ENCODE results near the gene RNU7-1.

The RNU7-1 gene

GRCh38 chr12:6936636-6937480, 6.8 kb upstream of the RNU7-1 start:
- in situ Hi-C loops (cut with HindIII; ENCODE audit: low sequenced_read_pairs), result no loop called here

- in situ Hi-C loops (cut with HindIII; ENCODE audit: low sequenced_read_pairs), result no loop called here
Observed at GRCh38 chr12:6937481-6938352, 5.9 kb upstream of the RNU7-1 start.

- in situ Hi-C loops (cut with HindIII; ENCODE audit: low sequenced_read_pairs), result no loop called here
Observed at GRCh38 chr12:6938353-6939190, 5.0 kb upstream of the RNU7-1 start.

- in situ Hi-C loops (cut with HindIII; ENCODE audit: low sequenced_read_pairs), result no loop called here
Observed at GRCh38 chr12:6939191-6939540, 4.5 kb upstream of the RNU7-1 start.

- in situ Hi-C loops (cut with HindIII; ENCODE audit: low sequenced_read_pairs), result no loop called here
Observed at GRCh38 chr12:6941267-6941666, 2.3 kb upstream of the RNU7-1 start.

GRCh38 chr12:6941782-6942181, 1.8 kb upstream of the RNU7-1 start:
- in situ Hi-C loops (cut with HindIII; ENCODE audit: low sequenced_read_pairs), result no loop called here

GRCh38 chr12:6942331-6942665, 1.3 kb upstream of the RNU7-1 start:
- in situ Hi-C loops (cut with HindIII; ENCODE audit: low sequenced_read_pairs), result no loop called here

GRCh38 chr12:6943389-6943721, 261 bp upstream of the RNU7-1 start:
- in situ Hi-C loops (cut with HindIII; ENCODE audit: low sequenced_read_pairs), result no loop called here

- in situ Hi-C loops (cut with HindIII; ENCODE audit: low sequenced_read_pairs), result no loop called here
Observed at GRCh38 chr12:6944381-6945186, 968 bp downstream of the RNU7-1 start.

- in situ Hi-C loops (cut with HindIII; ENCODE audit: low sequenced_read_pairs), result no loop called here
Observed at GRCh38 chr12:6945613-6946012, 2.0 kb downstream of the RNU7-1 start.

- in situ Hi-C loops (cut with HindIII; ENCODE audit: low sequenced_read_pairs), result no loop called here
Observed at GRCh38 chr12:6946033-6946919, 2.7 kb downstream of the RNU7-1 start.

GRCh38 chr12:6946920-6947374, 3.3 kb downstream of the RNU7-1 start:
- in situ Hi-C loops (cut with HindIII; ENCODE audit: low sequenced_read_pairs), result no loop called here

- in situ Hi-C loops (cut with HindIII; ENCODE audit: low sequenced_read_pairs), result no loop called here
Observed at GRCh38 chr12:6947615-6948014, 4.0 kb downstream of the RNU7-1 start.

GRCh38 chr12:6948873-6949594, 5.4 kb downstream of the RNU7-1 start:
- in situ Hi-C loops (cut with HindIII; ENCODE audit: low sequenced_read_pairs), result no loop called here

- in situ Hi-C loops (cut with HindIII; ENCODE audit: low sequenced_read_pairs), result no loop called here
Observed at GRCh38 chr12:6950401-6950801, 6.8 kb downstream of the RNU7-1 start.

GRCh38 chr12:6950811-6951540, 7.4 kb downstream of the RNU7-1 start, which contains the start of gene PTPN6:
PTPN6 (plus strand) TSS chr12:6951356; CDS start chr12:6951513, 157 bp downstream.
- in situ Hi-C loops (cut with HindIII; ENCODE audit: low sequenced_read_pairs), result no loop called here

GRCh38 chr12:6951551-6952120, 8.0 kb downstream of the RNU7-1 start:
- in situ Hi-C loops (cut with HindIII; ENCODE audit: low sequenced_read_pairs), result no loop called here
